ENCODE results near the gene BRINP3. TPM values are rescaled to one million over a fixed set of nuclear protein-coding genes. Genes with fewer than 3 reads are reported as not detected.

BRINP3 gene
- total RNA-seq, 1 donor from 2014 or later, result 0.31 TPM

- peak; percentile 37 for DNase-seq
These were observed 156.7 kb downstream of the BRINP3 start for GRCh38 chr1:190320952-190321351.

GRCh38 chr1:190312763-190313162 is 164.9 kb downstream of the BRINP3 start:
- no peak for DNase-seq

- no peak for DNase-seq
These were observed 174.2 kb downstream of the BRINP3 start for GRCh38 chr1:190303501-190303900.

- DNase-seq, result no peak
These were observed 181.2 kb downstream of the BRINP3 start for GRCh38 chr1:190296453-190296852.

- DNase-seq, result no peak
These were observed 187.8 kb downstream of the BRINP3 start for GRCh38 chr1:190289897-190290296.

- no peak for DNase-seq
These were observed 191.6 kb downstream of the BRINP3 start for GRCh38 chr1:190286111-190286510.

- DNase-seq, result no peak
These were observed 200.6 kb downstream of the BRINP3 start for GRCh38 chr1:190277107-190277506.

- no peak for DNase-seq
These were observed 202.9 kb downstream of the BRINP3 start for GRCh38 chr1:190274721-190275120.

- DNase-seq, result peak; percentile 1
These were observed 204.5 kb downstream of the BRINP3 start for GRCh38 chr1:190273161-190273560.

GRCh38 chr1:190262538-190262937 is 215.1 kb downstream of the BRINP3 start:
- DNase-seq, result no peak

- DNase-seq, result no peak
These were observed 218.2 kb downstream of the BRINP3 start for GRCh38 chr1:190259424-190259823.

GRCh38 chr1:190258003-190258402 is 219.7 kb downstream of the BRINP3 start:
- DNase-seq, result no peak

GRCh38 chr1:190252046-190252445 is 225.6 kb downstream of the BRINP3 start:
- DNase-seq, result peak; percentile 65

- DNase-seq, result no peak
These were observed 227.3 kb downstream of the BRINP3 start for GRCh38 chr1:190250368-190250767.

- no peak for DNase-seq
These were observed 233.3 kb downstream of the BRINP3 start for GRCh38 chr1:190244406-190244805.

GRCh38 chr1:190243056-190243455 is 234.6 kb downstream of the BRINP3 start:
- DNase-seq, result peak; percentile 1

GRCh38 chr1:190226006-190226405 is 251.7 kb downstream of the BRINP3 start:
- peak; percentile 4 for DNase-seq

GRCh38 chr1:190212450-190212849 is 265.2 kb downstream of the BRINP3 start:
- DNase-seq, result no peak

GRCh38 chr1:190207733-190208132 is 269.9 kb downstream of the BRINP3 start:
- no peak for DNase-seq

GRCh38 chr1:190205713-190206112 is 272.0 kb downstream of the BRINP3 start:
- no peak for DNase-seq

- DNase-seq, result no peak
These were observed 281.6 kb downstream of the BRINP3 start for GRCh38 chr1:190196020-190196419.

- DNase-seq, result no peak
These were observed 284.1 kb downstream of the BRINP3 start for GRCh38 chr1:190193508-190194115.

- DNase-seq, result no peak
These were observed 285.0 kb downstream of the BRINP3 start for GRCh38 chr1:190192627-190193026.

GRCh38 chr1:190183588-190183987 is 294.1 kb downstream of the BRINP3 start:
- DNase-seq, result no peak

- no peak for DNase-seq
These were observed 297.8 kb downstream of the BRINP3 start for GRCh38 chr1:190179817-190180216.

Data from tongue (tissue), 2 donors.